ENCODE measurements around the gene CARD9.
"Not testable (repeated sequence)": the region's sequence is repeated elsewhere in the genome, so short reads cannot be mapped to it uniquely, and the experiment has no call there.

Gene CARD9

DNA sequence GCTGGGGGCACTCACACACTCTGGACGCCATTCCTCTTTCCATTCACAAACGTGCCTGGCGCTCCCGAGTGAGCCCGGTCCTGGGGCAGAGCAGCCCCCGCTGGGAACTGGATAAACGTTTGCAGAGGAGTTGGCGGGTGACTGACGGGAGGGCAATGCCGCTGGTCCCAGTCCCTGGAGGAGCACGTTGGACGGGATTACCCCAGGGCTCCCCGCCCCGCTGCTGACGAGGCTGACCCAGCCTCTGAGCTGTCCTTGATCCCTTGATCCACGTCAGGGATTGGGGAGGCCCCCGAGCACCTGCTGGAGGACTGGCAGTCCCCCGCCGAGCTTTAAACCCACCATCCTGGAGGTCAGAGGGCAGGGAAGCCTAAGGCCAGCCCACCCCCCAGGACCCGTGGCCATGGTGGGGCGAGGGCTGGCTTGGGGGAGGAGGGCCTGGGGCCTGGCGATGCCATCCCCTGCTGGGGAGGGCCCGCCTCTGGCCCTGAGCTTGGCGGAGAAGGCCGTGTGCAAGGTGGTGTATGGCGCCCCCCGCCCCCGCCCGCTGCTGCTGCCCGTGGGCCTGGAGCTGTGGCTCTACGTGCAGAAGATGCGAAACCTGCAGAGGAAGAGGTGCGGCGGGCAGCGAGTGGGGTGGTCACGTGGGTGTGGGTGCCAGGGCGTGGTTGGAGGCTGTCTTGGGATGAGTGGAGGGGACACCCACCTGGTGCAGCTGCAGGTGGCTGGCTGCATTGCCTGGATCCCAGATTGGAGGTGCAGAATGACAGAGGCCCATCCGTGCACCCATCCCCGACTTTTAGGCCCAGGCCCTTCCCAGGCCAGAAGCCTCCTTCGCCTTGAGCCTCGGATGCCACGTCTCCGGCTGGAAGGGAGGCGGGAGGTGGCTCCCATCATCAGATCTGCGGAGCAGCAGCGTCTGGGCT lies 41.6 kb downstream of the CARD9 start:
- no peak for DNase-seq

DNA sequence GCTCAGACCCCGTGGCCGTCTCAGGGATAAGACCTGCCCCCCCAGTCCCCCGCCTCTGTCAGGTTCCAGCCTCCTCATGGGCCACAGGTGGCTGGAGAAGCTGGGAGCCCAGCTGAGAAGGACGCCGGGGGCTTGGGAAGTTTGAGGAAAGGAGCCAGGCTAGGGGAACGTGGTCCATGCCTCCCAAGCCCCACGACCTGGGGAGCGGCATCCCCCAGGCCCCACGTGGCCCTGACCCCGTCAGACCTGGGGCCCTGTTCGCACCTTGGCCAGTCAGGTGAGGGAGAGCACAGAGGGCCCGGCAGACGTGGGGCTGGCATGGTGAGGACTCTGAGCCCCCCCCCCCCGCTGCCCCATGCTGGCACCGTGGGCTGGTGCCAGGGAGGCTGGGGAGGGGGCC lies 42.4 kb downstream of the CARD9 start:
- DNase-seq, result no peak

DNA sequence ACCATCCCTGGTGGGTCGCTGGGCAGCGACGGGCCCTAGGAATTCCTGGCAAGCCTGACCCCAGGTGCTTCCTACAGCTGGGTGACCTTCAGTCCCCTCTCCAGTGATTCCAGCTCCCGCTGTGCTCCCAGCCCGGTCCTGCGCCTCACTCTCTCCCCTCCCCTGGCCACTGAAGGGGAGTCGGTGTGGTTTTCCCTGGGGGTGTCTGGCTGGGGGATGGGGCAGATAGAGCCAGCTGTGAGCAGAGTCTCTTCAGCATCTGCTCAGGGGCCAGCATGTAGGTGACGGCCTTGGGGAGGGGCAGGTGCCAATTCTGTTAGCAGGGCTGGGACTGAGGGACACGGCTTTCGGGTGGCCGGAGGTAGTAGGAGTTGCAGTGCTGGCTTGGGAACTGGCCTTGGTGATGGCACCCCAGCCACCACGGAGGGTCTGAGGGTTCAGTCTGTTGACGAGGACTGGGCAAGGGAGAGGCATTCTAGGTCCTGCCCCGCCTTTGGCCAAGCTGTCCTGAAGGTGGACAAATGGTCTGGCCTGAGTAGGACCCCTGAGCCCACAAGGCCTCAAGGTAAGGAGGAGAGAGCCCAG lies 43.0 kb downstream of the CARD9 start:
- DNase-seq, result no peak

DNA sequence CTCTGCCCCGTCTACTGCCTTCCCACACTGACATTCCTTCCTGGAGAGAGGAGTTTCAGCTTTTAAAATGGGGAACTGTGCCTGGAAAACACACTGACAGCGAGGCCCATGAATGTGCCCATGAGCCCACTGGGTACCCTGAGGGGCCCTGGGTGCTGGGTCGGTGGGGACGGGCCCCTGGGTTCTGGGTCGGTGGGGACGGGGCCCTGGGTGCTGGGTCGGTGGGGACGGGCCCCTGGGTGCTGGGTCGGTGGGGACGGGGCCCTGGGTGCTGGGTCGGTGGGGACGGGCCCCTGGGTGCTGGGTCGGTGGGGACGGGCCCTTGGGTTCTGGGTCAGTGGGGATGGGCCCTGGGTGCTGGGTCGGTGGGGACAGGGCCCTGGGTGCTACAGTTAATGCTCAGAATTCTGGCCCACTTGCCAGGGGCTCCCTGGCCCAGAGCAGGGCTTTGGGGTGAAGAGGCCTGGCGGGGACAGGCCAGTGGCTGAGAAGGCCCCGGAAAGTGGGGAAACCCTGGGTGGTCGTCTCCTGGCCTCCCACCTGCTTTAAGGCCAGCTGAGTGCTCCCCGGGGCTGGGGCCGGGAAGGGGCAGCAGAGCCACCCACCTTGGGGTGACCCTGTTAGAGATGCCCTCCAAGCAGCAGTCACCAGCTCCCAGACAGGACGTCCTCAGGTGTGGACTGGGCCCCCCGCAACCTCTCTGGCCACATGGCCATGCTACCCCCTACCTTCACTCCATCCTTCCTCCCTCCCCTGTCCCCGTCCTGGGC lies 43.6 kb downstream of the CARD9 start:
- DNase-seq, result no peak

DNA sequence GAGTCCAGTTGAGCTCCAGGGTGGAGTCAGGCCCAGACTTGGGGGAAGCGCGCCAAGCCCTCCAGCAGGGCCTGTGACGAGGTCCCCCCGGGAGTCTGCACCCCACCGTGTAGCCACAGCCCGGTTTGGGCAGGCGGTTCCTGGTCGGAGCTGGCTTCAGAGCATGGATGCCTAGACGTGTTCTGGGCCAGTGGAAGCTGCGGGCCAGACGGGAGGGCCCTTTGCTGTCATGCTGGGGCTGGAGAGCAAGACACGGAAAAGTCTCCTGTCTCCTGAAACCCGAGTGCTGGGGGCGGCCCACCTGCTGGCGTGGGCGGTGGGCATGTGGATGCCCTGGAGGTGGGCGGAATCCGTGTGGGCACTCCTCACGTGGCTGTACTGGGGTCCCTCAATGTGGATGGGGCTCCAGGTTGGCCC lies 44.2 kb downstream of the CARD9 start:
- DNase-seq, result no peak

DNA sequence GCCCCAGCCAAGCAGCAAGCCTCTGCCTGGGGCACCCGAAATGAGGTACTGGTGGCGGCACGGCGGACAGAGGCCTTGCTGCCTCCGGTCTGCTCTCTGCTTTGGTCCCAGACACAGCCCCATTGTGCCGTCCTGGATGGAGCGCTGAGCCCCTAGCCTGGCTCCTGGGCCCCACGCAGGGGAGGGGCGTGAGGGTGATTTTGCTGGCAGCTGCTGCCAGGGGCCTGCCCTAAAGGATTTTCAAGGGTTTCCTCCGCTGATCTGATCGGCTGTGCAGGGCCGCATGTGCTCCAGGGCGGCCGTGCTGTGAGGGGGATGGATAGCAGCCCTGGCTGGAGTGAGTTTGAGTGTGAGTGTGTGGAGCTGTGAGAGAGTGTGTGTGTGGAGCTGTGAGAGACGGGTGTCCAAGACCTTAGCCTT lies 44.8 kb downstream of the CARD9 start:
- DNase-seq, result peak in 1 of 3 donors; percentile 18

DNA sequence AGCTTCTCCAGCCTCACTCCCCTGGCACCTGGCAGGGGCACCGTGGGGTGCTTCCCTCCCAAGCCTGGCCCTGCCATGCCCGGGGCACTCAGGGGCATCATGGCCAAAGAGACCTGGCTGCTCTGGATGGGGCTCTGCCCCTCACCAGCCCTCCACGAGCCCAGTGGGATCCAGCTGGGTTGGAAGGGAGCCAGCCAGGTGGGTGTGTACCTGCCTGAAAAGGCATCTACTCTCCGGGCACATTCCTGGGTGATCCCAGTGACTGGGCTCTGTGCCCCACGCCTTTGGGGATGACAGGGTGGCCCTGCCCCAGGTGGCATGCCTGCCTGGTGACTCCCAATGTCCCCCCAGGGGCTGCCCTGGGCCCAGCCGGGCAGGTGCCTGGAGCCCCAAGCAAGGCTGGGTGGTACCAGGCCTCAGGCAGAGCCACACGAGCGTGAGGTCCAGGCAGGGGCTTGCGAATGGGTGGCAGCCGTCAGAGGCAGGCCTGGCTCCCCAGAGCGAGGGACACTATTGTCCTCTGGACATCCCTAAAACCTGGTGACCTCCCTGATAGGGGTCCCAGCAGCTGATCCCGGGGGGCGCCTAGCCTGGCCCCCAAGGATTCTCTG lies 45.4 kb downstream of the CARD9 start:
- no peak for DNase-seq

DNA sequence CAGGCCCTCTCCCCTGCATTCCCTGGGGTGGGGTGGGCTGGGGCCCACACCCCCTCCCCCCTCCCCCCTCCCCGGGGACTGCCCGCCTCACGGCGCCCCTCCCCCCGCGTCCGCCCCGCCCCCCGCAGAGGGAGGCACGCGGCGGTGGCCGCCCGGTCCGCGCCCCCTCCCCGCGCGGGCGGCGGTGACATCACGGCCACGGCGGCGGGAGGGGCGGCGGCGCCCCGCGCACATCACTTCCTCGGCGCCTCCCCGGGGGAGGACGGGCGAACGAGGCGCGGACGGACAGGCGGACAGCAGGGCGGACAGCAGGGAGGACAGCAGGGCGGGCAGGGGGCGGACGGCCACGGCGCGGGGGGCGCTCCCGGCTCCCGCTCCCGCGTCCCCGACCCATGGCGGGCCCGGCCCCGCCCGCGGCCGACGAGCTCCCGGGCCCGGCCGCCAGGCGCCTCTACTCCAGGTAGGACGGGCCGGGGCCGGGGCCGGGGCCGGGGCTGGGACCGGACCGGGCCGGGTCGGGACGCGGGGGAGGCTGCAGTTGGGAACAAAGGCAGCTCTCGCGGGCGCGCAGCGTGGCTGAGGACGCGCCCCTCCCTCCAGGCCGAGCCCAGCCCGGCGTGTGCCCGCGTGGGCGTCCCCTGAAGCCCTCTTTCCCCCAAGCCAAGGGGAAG lies 46.0 kb downstream of the CARD9 start, which contains the start of gene GPSM1:
Gene GPSM1, plus strand, starts transcription at position 236 of the 671 bp plus-strand sequence. Its CDS starts 157 bp downstream, at position 393.
- peak; percentile 59 to 84 (median 65) for DNase-seq

DNA sequence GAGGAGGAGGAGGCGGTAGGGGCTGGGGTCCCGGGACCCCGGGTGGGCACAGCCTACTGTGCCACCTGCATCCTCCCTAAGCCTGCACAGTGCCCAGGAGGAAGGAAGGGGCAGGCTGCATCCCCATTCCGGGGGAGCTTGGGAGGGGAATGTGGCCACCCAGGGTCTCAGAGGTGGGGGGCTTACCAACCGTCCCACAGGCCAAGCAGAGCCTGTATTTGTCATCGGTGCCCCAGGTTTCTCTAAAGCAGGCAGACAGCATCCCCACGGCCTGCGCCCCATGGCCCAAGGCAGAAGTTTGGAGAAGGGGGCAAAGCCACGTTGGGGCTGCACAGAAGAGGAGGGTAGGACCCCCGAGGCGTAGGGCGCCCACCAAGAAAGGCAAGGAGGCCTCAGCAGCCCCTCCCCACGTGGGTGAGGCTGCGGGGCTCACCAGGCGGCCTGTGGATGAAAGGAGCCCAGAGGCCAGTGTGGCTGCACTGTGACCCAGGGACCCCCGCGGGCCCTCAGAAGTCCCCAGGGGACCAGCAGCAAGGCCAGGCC lies 46.6 kb downstream of the CARD9 start:
- no peak for DNase-seq

DNA sequence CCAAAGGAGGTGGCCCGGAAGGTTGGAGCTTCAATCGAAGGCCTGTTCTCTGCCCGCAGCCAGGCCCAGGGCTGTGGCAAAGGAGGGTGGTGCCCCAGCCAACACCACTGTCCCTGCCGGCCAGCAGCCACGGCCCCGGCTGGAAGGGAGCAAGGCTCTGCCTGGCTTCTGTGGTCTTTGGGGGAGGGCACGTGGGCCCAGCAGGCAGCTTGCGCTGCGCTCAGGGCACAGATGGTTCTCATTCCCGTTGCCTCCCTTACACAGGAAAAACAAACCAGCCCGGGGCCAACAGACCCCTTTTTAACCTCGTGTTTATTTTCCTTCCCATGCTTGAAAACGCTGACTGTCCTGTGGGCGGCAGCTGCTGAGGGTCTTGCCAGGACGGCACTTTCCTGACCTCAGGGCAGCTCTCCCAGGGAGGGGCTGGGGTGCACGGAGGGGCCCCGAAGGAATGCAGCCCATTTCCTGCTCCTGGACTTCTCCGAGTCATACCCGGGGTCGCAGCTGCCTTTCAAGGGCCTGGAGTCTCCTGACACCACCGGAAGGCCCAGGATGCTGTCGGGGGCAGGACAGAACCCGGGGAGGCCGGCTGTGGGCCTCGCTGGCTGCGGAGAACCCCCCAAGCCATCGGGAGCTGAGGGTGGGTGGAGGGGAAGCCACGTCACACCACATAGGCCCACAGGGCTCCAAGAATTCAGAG lies 47.3 kb downstream of the CARD9 start:
- DNase-seq, result no peak

DNA sequence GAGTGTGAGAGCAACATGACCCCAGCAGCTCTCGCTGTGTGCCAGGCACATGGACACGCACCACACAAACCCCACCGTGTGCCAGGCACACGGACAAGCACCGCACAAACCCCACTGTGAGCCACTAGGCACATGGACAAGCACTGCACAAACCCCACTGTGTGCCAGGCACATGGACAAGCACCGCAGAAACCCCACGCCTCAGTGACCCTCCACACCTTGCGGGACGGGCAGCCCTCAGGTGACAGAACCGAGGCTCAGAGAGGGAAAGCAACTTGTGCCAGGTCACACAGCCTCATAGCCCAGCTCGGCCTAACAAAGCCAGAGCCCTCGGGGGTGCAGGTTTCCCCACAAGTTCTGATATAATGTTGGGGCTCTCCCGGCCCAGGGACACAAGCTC lies 48.1 kb downstream of the CARD9 start:
- DNase-seq, result no peak

DNA sequence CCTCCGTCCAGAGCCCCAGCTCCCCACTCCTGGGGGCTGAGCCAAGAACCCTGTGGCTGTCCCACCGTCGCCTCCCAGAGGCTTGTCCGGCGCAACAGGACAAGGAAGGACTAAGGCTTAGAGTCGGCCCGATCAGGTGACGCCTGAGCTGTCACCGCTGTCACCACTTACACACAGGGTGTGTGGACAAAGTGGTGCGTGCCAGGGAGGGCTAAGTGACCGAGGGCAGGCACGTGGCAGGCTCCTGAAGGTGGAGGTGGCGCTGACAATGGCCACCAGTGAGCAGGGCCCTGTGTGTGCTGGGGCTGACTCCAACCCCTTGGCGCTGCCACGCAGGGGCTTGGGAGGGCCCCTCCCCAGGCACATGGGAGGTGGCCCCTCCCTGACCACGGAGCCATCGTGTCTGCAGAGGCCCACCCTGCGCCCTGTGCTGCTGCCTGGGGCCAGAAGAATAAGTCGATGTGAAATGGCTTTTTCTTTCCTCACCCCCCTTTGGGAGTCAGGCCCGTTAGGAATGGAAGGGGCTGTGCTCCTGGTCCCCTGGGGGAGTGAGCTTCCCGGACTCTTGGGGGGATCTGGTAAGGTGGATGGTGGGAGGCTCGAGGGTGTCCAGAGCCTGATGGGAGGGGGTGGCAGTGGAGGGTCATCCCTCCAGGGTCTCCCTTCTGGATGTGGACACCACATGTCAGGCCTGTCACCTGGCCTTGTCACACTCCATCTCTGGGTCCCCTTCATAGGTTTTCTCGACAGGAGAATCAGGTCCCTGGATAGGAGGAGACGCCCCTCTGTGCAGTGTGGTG lies 48.8 kb downstream of the CARD9 start:
- DNase-seq, result no peak

DNA sequence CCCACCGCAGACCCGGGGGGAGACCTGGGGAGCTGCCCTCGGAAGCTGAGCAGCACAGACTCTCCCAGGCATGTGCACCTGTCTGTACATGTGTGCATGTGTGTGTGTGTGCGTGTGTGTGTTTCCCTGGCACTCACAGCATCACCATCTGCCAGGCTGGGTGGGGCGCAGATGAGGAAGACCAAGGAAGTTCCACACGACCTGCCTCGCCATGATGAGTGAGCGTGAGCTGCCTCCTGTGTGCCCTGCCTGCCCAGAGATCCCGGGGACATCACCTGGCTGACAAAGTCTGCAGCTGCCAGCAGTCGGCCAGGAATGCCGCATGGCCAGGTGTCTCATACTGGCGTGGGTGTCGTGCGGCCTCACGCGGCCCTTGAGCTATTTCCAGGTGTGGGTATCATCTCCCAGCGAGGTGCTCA lies 50.1 kb downstream of the CARD9 start:
- no peak for DNase-seq

DNA sequence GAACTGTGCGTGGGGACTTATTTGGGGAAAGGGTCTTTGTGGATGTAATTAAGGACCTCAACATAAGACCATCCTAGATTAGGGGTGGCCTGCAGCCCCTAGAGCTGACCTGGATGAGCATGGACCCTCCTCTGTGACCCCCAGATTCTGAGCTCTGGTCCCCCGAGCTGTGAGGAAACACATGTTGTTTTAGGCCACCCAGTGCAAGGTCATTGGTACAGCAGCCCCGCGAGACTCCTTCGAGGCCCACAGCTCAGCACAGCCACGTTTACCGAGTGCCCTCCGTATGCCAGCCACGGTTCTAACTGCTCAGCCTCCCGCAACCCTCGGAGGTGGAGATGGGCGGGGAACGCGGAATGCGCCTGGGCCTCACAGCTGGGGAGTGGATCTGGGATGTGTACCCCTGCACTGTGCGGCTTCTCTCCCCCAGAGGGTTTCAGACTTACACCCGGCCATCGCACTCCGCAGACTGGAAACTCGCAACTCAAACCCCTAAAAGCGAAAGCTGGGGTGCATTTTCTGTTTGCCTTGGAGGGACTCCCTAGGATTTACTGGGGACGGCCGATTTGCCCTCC lies 50.6 kb downstream of the CARD9 start:
- DNase-seq, result no peak

DNA sequence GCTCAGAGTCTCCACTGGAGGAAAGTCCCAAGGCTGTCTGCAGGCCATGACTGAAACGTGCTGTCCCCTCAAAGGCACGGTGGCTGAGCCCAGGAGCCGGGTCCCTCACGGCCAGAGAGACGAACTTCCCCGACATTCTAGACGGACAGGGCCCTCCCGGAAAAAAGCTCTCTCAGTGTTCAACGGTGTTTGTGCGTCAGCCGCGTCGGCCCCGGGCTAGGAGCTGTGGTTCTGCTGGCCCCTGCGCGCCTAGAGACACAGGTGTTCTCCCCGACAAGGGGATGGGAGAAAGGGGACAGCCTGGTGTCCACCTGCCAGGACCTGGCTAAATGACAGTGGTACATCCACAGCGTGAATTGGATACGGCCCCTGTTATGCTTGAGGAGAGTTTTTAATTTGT lies 51.9 kb downstream of the CARD9 start:
- no peak for DNase-seq

DNA sequence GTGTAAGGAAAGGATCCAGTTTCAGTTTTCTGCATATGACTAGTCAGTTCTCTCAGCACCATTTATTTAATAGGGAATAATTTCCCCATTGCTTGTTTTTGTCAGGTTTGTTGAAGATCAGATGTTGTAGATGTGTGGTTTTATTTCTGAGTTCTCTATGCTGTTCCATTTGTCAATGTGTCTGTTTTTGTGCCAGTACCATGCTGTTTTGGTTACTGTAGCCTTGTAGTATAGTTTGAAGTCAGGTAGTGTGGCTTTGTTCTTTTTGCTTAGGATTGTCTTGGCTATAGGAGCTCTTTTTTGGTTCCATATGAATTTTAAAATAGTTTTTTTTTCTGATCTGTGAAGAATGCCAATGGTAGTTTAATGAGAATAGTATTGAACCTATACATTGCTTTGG lies 52.5 kb downstream of the CARD9 start:
- DNase-seq, result not testable (repeated sequence)

DNA sequence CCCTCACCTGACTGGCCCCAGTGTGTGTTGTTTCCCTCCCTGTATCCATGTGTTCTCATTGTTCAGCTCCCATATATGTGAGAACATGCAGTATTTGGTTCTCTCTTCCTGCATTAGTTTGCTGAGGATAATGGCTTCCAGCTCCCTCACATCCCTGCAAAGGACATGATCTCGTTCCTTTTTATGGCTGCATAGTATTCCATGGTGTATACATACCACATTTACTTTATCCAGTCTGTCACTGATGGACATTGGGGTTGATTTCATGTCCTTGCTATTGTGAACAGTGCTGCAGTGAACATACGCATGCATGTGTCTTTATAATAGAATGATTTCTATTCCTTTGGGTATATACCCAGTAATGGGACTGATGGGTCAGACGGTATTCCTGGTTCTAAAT lies 53.5 kb downstream of the CARD9 start:
- DNase-seq, result not testable (repeated sequence)

DNA sequence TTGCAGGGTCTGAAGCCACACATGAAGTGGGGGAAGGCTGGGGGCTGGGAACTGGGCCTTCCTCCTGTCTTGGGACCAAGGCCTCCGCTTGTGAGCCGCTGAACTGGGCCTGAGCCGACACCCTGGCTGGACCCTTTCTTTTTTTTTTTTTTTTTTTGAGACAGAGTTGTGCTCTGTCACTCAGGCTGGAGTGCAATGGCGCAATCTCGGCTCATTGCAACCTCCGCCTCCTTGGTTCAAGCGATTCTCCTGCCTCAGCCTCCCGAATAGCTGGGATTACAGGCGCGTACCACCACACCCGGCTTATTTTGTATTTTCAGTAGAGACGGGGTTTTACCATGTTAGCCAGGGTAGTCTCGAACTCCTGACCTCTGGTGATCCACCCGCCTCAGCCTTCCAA lies 54.2 kb downstream of the CARD9 start:
- not testable (repeated sequence) for DNase-seq

DNA sequence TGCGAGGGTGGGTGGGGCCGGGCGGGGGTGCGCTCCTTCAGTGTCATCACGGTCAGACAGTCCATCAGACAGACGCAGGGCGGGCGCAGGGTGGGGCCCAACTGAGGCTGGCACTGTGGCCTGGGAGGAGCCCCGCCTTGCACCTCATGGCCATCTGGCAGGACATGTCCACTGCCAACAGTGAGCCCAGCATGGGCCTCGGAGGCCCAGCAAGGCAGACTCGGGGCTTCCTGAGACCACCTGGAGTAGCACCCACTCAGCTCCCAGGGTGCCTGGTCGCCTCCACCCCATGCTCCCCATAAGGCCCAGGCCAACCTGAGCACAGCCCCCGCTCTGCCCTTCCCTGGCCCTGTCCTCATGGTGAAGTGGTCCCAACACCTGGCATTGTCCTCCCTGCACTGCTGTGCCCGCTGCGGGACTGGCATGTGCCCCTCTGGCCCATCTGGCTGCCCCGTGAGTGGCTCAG lies 54.7 kb downstream of the CARD9 start:
- DNase-seq, result no peak

Measured in suppressor macrophage treated with lipopolysaccharide for 1 hour (primary cell).